ENCODE results near the gene ISM1. TPM values are rescaled to one million over a fixed set of nuclear protein-coding genes. Genes with fewer than 3 reads are reported as not detected.

ISM1 gene
- total and polyA plus RNA-seq, 8 donors: 0.25 to 14.3 (median 0.97) TPM; not detected in 2

- peak in 1 of 2 donors; percentile 17 for DNase-seq
- H3K27me3 ChIP-seq: no peaks in the 10 kb centered on the region
- H3K9me3 ChIP-seq: no peaks in the 10 kb centered on the region
- no peaks in the 10 kb centered on the region for H3K4me1 ChIP-seq
- WGBS, 5 donors: 42 to 46% (median 45%) methylated on average over 5 of the region's 5 CpGs
- no peak overlapping the region for H3K27ac ChIP-seq
- no peak overlapping the region for H3K4me3 ChIP-seq
- TF ChIP-seq EP300 (IDR thresholded peaks at IDR 0.05): no peak
- TF ChIP-seq POLR2A (IDR thresholded peaks at IDR 0.05): no peak
- TF ChIP-seq POLR2AphosphoS5 (IDR thresholded peaks at IDR 0.05): no peak
- TF ChIP-seq CTCF (IDR thresholded peaks at IDR 0.05): no peak
- no peaks in the 10 kb centered on the region for H3K36me3 ChIP-seq
- intact Hi-C loops (cut with DNase I; ENCODE audit: low total_unique reads): no loop called here
Measured at GRCh38 chr20:13200767-13201500, 20.1 kb upstream of the ISM1 start.

GRCh38 chr20:13202565-13202964, 18.5 kb upstream of the ISM1 start:
- Histone ChIP-seq H3K27me3 (no peaks in the 10 kb centered on the region), H3K4me1 (no peaks in the 10 kb centered on the region), H3K36me3 (no peaks in the 10 kb centered on the region), H3K4me3 (no peak overlapping the region), H3K27ac (no peak overlapping the region), H3K9me3 (no peaks in the 10 kb centered on the region)
- TF ChIP-seq POLR2AphosphoS5 (IDR thresholded peaks at IDR 0.05) (no peak), CTCF (IDR thresholded peaks at IDR 0.05) (no peak), POLR2A (IDR thresholded peaks at IDR 0.05) (no peak), EP300 (IDR thresholded peaks at IDR 0.05) (no peak)
- peak in 1 of 2 donors; percentile 4 for DNase-seq
- intact Hi-C loops (cut with DNase I; ENCODE audit: low total_unique reads): no loop called here
- WGBS, 5 donors: 55 to 67% (median 59%) methylated on average over 6 of the region's 6 CpGs

GRCh38 chr20:13205425-13205824, 15.6 kb upstream of the ISM1 start:
- DNase-seq: no peak
- Histone ChIP-seq H3K36me3 (no peaks in the 10 kb centered on the region), H3K27me3 (no peaks in the 10 kb centered on the region), H3K27ac (no peak overlapping the region), H3K4me3 (no peak overlapping the region), H3K4me1 (no peaks in the 10 kb centered on the region), H3K9me3 (no peaks in the 10 kb centered on the region)
- TF ChIP-seq POLR2A (IDR thresholded peaks at IDR 0.05) (no peak), POLR2AphosphoS5 (IDR thresholded peaks at IDR 0.05) (no peak), CTCF (IDR thresholded peaks at IDR 0.05) (no peak), EP300 (IDR thresholded peaks at IDR 0.05) (no peak)
- intact Hi-C loops (cut with DNase I; ENCODE audit: low total_unique reads): no loop called here
- 64 to 81% (median 76%) methylated on average over 4 of the region's 4 CpGs for WGBS, 5 donors

GRCh38 chr20:13205848-13206434, 15.1 kb upstream of the ISM1 start:
- TF ChIP-seq CTCF (IDR thresholded peaks at IDR 0.05) (no peak), EP300 (IDR thresholded peaks at IDR 0.05) (no peak), POLR2A (IDR thresholded peaks at IDR 0.05) (no peak), POLR2AphosphoS5 (IDR thresholded peaks at IDR 0.05) (no peak)
- intact Hi-C loops (cut with DNase I; ENCODE audit: low total_unique reads): no loop called here
- Histone ChIP-seq H3K4me3 (no peak overlapping the region), H3K9me3 (no peaks in the 10 kb centered on the region), H3K4me1 (no peaks in the 10 kb centered on the region), H3K27me3 (no peaks in the 10 kb centered on the region), H3K27ac (no peak overlapping the region), H3K36me3 (no peaks in the 10 kb centered on the region)
- WGBS, 5 donors: 68 to 81% (median 79%) methylated on average over 4 to 5 of the region's 5 CpGs
- no peak for DNase-seq

All from stomach (tissue), 9 donors.